ENCODE data around the gene OR5B3. TPM values are rescaled to one million over a fixed set of nuclear protein-coding genes. Genes with fewer than 3 reads are reported as not detected.

Gene OR5B3
- total and polyA plus RNA-seq, 2 of the 13 experiments (the other 11 are each of a cell fraction or from before 2014, with no cell fraction given) = not detected

GRCh38 chr11:58444300-58444699 lies 37.6 kb upstream of the OR5B3 start (continued):
- TF ChIP-seq ZNF556 (CRISPR knock-in tag; IDR thresholded peaks at IDR 0.05; ENCODE audit: borderline replicate concordance) (0 out of 2 replicates have a peak, but pooled peaks have one; percentile 40), MNT (IDR thresholded peaks at IDR 0.05) (no peak), ZNF350 (CRISPR knock-in tag; IDR thresholded peaks at IDR 0.05; ENCODE audit: borderline replicate concordance, low read depth) (0 out of 2 replicates have a peak, but pooled peaks have one; percentile 20), TFAP4 (IDR thresholded peaks at IDR 0.05; ENCODE audit: borderline replicate concordance, low read depth) (peak; percentile 79; the same call in 1 of the 2 replicates), ZFX (CRISPR knock-in tag; IDR thresholded peaks at IDR 0.05; ENCODE audit: low read depth) (peak; percentile 37; the same call in 1 of the 2 replicates), ZNF598 (CRISPR knock-in tag; IDR thresholded peaks at IDR 0.05; ENCODE audit: borderline replicate concordance) (0 out of 2 replicates have a peak, but pooled peaks have one; percentile 19), HOXA3 (CRISPR knock-in tag; IDR thresholded peaks at IDR 0.05) (no peak), DMAP1 (CRISPR knock-in tag; IDR thresholded peaks at IDR 0.05) (peak; percentile 30; the same call in 1 of the 2 replicates), ZNF414 (CRISPR knock-in tag; IDR thresholded peaks at IDR 0.05) (no peak), ZSCAN31 (CRISPR knock-in tag; IDR thresholded peaks at IDR 0.05; ENCODE audit: low read depth) (0 out of 2 replicates have a peak, but pooled peaks have one; percentile 27), LCORL (IDR thresholded peaks at IDR 0.05) (no peak), LCORL (CRISPR knock-in tag; IDR thresholded peaks at IDR 0.05) (no peak), ZNF329 (CRISPR knock-in tag; IDR thresholded peaks at IDR 0.05; ENCODE audit: low read depth) (no peak), MTA3 (CRISPR knock-in tag; IDR thresholded peaks at IDR 0.05) (no peak), HNF4A (CRISPR knock-in tag; IDR thresholded peaks at IDR 0.05) (peak; percentile 97), PHF20 (CRISPR knock-in tag; IDR thresholded peaks at IDR 0.05) (0 out of 2 replicates have a peak, but pooled peaks have one; percentile 20), SOX6 (IDR thresholded peaks at IDR 0.05) (no peak), SOX6 (CRISPR knock-in tag; IDR thresholded peaks at IDR 0.05) (peak; percentile 25; the same call in 1 of the 2 replicates), IRF9 (CRISPR knock-in tag; IDR thresholded peaks at IDR 0.05; ENCODE audit: borderline replicate concordance) (no peak), ETS1 (CRISPR knock-in tag; IDR thresholded peaks at IDR 0.05) (no peak), GATAD2A (CRISPR knock-in tag; IDR thresholded peaks at IDR 0.05) (peak; percentile 35; the same call in 1 of the 2 replicates), SUZ12 (IDR thresholded peaks at IDR 0.05; ENCODE audit: low read depth, low read length) (no peak), AGO1 (IDR thresholded peaks at IDR 0.05; ENCODE audit: low read depth, low read length, poor library complexity, severe bottlenecking) (no peak), MAF1 (CRISPR knock-in tag; IDR thresholded peaks at IDR 0.05; ENCODE audit: borderline replicate concordance) (no peak), BRCA1 (CRISPR knock-in tag; IDR thresholded peaks at IDR 0.05) (no peak), ATF1 (CRISPR knock-in tag; IDR thresholded peaks at IDR 0.05) (no peak), PHF21A (CRISPR knock-in tag; IDR thresholded peaks at IDR 0.05) (0 out of 2 replicates have a peak, but pooled peaks have one; percentile 33), ZNF788 (CRISPR knock-in tag; IDR thresholded peaks at IDR 0.05; ENCODE audit: borderline replicate concordance) (peak; percentile 47; the same call in 1 of the 2 replicates), BHLHE40 (IDR thresholded peaks at IDR 0.05; ENCODE audit: low read length) (peak; percentile 80)

Data from HepG2 (cell line).